Measurements from ENCODE around the gene ABCB1.
"Not testable (repeated sequence)": the region's sequence is repeated elsewhere in the genome, so short reads cannot be mapped to it uniquely, and the experiment has no call there.

ABCB1 gene

GRCh38 chr7:87589631-87590030 lies 11.1 kb downstream of the ABCB1 start:
- H3K4me3 ChIP-seq (ENCODE audit: low read length): no peak overlapping the region
- DNase-seq (ENCODE audit: low read depth, low spot score): no peak

GRCh38 chr7:87581723-87582122 lies 19.0 kb downstream of the ABCB1 start:
- H3K4me3 ChIP-seq (ENCODE audit: low read length): no peak overlapping the region
- DNase-seq (ENCODE audit: low read depth, low spot score): no peak

DNA sequence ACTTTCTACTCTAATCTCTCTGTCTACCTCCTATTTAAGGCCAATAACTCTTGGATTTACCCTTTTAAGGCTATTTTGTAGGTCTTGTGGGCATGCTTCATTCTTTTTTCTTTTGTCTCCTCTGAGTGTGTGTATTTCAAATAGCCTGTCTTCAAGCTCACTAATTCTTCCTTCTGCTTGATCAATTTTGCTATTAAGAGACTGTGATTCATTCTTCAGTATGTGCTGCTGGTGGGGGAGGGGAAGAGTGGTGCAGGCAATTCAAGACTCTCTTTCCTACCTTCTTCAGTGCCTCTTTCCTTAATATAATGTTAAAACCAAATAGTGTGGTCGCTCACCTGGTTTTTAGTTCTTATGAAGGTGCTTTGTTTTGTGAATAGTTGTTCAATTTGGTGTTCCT lies 20.0 kb downstream of the ABCB1 start:
- no peak overlapping the region for H3K4me3 ChIP-seq (ENCODE audit: low read length)
- DNase-seq (ENCODE audit: low read depth, low spot score): no peak

DNA sequence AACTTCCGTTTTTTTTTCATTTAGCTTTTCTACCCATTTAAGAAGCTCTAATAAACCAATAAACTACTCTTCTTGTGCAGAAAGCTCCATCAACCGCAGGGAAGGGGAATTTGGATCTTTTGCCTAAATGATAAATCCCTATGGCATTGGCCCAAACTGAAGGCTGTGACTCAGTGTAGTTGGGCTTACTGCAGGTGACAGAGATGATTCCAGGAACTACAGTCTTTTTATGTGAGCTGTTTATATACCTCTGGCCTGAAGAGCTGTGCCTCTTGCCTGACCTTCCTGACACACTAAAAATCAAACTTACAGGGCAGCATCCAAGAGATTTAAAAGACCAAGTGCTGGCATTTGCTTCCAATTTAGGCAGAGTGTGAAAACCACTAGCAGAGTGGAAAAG lies 25.2 kb downstream of the ABCB1 start:
- no peak for DNase-seq (ENCODE audit: low read depth, low spot score)
- no peak overlapping the region for H3K4me3 ChIP-seq (ENCODE audit: low read length)

DNA sequence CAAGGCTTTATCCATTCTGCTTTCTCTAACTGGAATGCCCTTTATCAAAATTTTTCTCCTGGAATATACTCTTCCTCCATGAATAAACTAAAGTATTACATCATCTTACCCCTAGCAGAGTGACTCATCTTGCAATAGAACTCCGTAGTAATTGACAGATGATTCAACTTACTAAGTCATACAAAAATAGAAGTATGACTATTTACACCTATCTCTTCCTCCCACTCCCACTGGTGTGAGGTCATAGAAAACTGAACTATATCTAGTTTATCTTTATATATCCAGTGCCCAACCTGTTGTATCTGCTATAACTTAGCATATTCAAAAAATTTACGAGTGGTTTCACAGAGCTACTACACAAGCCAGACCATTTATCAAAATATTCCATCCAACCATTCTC lies 26.1 kb downstream of the ABCB1 start:
- no peak overlapping the region for H3K4me3 ChIP-seq (ENCODE audit: low read length)
- no peak for DNase-seq (ENCODE audit: low read depth, low spot score)

GRCh38 chr7:87572513-87572912 lies 28.2 kb downstream of the ABCB1 start:
- H3K4me3 ChIP-seq (ENCODE audit: low read length); DNase-seq (ENCODE audit: low read depth, low spot score): not testable (repeated sequence)

GRCh38 chr7:87570178-87570577 lies 30.5 kb downstream of the ABCB1 start:
- H3K4me3 ChIP-seq (ENCODE audit: low read length): no peak overlapping the region
- DNase-seq (ENCODE audit: low read depth, low spot score): no peak

DNA sequence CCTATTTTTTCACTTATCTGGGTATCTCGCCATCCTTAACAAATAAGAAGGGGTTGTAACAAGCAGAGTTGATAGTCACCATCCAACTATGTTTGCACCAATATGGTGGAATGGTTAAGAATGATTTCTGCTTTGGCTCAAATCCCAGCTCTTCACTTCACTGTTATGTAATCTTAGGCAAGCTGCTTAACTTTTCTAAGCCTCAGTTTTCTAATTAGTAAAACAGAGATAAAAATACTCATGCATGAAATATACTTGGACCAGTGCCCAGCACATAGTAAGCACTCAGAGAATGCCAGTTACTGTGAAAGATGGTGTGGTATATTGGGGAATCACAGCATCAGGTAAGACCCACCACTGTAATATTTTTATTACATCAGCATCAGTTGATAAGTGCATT lies 33.6 kb downstream of the ABCB1 start:
- DNase-seq (ENCODE audit: low read depth, low spot score): no peak

DNA sequence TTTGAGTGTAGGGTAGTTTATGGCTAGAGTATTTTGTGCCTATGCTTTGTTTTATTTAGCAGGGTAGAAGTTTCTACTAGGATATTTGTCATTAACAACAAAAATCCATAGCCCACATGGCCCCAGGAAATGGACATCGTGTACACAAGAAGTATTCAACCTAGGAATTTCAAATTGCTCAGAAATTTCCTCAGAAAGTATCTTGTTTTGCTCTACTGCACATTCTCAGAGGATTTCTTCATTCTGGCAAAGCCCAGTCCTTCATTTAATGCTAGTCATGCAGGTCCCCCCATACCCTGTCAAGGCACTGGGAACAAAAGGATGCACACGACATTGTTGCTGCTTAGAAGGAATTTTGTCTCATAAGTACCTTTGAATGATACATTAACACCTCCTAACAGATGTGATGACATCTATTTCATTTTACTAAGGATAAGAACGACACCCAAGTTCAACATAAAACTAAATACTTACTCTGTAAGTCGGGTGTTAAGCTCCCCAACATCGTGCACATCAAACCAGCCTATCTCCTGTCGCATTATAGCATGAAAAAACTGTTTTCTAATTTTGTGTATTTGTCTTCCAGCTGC lies 34.3 kb downstream of the ABCB1 start:
- no peak for DNase-seq (ENCODE audit: low read depth, low spot score)
- no peak overlapping the region for H3K4me3 ChIP-seq (ENCODE audit: low read length)

More for the DNA sequence above, 33.6 kb downstream of the ABCB1 start:
- H3K4me3 ChIP-seq (ENCODE audit: low read length): no peak overlapping the region

GRCh38 chr7:87565877-87566276 lies 34.8 kb downstream of the ABCB1 start:
- H3K4me3 ChIP-seq (ENCODE audit: low read length): no peak overlapping the region
- DNase-seq (ENCODE audit: low read depth, low spot score): no peak

DNA sequence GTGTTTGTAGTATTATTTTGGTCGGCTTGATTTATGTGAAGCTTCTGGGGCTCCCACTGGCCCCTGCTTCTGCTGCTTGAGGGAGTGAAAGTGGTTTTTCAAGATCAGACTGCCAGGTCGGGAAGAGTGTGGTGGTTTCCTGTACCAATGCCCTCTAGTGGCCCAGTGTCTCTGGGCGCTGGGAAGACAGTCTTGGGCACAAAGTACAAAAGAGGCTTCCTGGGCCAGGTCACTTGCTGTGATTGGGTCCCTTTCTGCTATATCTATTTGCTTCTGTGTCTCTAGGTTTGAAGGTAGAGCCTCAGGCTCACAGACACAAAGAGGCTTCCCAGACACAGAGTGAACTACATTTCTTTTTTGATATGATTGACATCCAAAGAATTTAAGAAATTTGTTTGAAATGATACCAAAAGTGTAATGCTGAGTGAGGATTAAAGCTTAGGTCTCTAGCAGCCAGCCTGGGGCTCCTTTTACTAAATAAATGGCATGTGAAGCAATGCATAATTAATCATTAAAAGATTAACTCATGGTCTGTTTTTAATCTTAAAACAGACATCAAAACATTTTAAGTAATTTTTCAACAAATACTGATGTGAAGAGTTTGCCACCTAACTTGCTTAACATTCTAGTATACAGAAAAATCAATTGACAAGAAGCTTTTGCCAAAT lies 36.3 kb downstream of the ABCB1 start:
- no peak overlapping the region for H3K4me3 ChIP-seq (ENCODE audit: low read length)
- DNase-seq (ENCODE audit: low read depth, low spot score): peak; percentile 32

GRCh38 chr7:87561702-87562101 lies 39.0 kb downstream of the ABCB1 start:
- DNase-seq (ENCODE audit: low read depth, low spot score): no peak
- H3K4me3 ChIP-seq (ENCODE audit: low read length): no peak overlapping the region

GRCh38 chr7:87561102-87561501 lies 39.6 kb downstream of the ABCB1 start:
- no peak overlapping the region for H3K4me3 ChIP-seq (ENCODE audit: low read length)
- DNase-seq (ENCODE audit: low read depth, low spot score): no peak

DNA sequence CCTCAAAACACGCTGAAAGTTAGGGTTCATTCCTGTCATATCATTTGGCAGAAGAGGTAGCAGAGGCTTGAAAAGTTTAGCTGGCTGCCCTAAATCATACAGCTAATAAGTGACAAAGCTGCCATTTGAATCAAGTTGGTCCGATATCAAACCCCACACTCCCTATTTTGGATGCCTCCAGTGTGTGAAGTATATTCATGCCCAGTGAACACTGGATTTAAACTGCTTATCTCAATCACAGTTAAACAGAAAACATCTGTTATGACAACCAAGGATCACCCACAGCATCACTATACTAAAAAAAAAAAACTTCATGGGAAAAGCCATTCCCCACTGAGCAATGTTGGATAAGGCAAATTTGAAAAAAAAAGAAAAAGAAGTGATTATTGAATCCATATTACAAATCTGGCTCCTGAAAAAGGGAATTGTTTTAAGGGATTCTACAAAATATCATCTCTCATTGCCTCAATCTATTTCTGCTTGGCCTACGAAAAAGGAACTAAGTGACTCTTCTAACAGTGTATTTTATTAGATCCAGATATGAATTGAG lies 48.3 kb downstream of the ABCB1 start:
- DNase-seq (ENCODE audit: low read depth, low spot score): no peak
- no peak overlapping the region for H3K4me3 ChIP-seq (ENCODE audit: low read length)

DNA sequence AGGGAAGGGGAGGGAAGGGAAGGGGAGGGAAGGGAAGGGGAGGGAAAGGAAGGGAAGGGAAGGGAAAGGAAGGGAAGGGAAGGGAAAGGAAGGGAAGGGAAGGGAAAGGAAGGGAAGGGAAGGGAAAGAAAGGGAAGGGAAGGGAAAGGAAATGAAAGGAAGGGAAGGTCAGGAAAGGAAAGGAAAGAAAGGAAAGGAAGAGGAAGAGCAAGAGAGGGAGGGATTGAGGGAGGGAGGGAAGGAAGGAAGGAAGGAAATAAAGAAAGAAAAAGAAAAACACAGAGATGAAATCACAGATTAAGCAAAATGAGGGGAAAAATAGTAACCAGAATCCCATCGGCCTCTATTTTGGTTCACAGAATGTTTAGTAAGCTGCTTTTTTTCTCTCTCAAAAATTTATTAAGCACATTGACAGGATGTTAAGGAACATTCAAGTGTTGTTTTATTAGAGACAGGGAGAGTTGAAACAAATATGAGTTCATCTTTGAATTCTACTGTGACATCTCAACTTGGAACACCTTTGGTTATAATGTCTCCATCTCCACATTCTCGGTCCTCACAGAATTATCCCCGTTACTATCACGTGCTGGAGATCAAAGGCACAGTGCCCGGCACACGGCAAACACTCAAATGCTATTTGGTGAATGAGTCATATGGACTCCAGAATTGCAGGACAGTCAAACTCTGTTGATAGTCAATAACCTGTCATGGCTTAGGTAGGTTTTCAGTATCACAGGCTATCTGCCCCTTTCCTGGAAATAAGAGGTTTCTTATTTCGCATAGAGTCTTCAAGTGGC lies 52.4 kb downstream of the ABCB1 start:
- H3K4me3 ChIP-seq (ENCODE audit: low read length): no peak overlapping the region
- DNase-seq (ENCODE audit: low read depth, low spot score): no peak

- H3K4me3 ChIP-seq (ENCODE audit: low read length): no peak overlapping the region
- no peak for DNase-seq (ENCODE audit: low read depth, low spot score)
Observed at GRCh38 chr7:87545760-87546159, 54.9 kb downstream of the ABCB1 start.

DNA sequence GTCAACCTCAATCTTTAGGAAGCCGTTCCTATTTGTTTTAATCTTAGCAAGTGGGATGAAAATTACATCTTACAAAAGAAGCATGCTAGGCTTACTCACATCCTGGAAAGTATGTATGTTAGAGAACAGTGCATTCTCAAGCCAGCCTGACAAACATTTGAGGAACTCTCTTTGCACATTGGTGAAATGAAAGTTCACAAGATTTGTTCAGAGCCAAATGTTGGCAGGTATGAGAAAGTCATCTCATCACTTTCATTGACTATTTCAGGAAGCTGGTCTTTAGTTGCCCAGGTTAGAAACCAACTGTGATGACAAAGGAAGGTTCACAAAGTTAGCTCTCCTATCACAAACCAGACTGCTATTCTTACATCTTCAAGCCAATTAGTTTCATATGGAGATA lies 57.1 kb downstream of the ABCB1 start:
- no peak for DNase-seq (ENCODE audit: low read depth, low spot score)

DNA sequence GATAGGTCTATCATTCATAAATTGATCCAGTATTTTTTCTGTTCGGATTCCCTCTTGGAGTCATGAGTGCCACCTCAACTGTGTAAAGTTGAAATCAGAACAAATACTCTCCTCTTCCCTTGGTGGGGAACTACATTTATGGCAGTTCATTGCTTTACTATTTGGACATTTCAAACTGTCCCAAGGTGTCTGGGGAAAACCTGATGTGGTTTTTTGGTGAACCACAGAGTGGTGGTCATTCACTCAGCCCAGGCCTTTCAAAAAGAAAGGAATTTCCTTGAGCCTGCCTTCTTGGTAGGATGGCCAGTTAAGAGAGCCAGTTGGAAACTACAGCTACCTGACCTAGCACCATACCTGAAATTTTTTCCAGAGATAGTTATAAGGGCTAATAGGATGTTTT lies 59.0 kb downstream of the ABCB1 start:
- no peak for DNase-seq (ENCODE audit: low read depth, low spot score)
- no peak overlapping the region for H3K4me3 ChIP-seq (ENCODE audit: low read length)

More for the DNA sequence above, 57.1 kb downstream of the ABCB1 start:
- H3K4me3 ChIP-seq (ENCODE audit: low read length): no peak overlapping the region

- DNase-seq (ENCODE audit: low read depth, low spot score): no peak
- H3K4me3 ChIP-seq (ENCODE audit: low read length): no peak overlapping the region
Observed at GRCh38 chr7:87538052-87538451, 62.6 kb downstream of the ABCB1 start.

DNA sequence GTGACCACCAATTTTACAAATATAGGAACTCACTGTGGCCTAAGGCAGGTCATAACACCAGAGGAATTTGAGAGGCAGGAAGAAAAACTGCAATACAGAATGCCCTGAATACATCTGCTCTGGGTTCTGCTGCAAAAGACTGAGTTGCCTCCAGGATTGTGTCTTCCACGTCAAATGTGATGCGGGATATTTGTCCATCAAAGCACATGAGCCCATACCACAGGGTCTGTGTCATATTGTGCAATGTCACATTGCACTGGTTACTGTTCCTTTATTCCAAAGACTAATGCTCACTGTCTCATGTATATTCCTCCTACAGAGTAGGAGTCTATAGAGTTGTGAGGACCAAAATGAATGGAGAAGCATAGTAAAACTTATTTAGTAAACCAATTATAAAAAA lies 66.6 kb downstream of the ABCB1 start:
- no peak overlapping the region for H3K4me3 ChIP-seq (ENCODE audit: low read length)
- no peak for DNase-seq (ENCODE audit: low read depth, low spot score)

All from Jurkat, Clone E6-1 (cell line).